Dedifferentiated amniotic fluid mesenchymal stem cell (primary cell): ENCODE measurements around the gene HHAT.

Source experiments
- DNase-seq: peaks from one replicate; pipeline ENCODE4 v3.0.0-alpha.2; 2016; ENCODE audit errors: extremely low spot score

The HHAT gene

DNA sequence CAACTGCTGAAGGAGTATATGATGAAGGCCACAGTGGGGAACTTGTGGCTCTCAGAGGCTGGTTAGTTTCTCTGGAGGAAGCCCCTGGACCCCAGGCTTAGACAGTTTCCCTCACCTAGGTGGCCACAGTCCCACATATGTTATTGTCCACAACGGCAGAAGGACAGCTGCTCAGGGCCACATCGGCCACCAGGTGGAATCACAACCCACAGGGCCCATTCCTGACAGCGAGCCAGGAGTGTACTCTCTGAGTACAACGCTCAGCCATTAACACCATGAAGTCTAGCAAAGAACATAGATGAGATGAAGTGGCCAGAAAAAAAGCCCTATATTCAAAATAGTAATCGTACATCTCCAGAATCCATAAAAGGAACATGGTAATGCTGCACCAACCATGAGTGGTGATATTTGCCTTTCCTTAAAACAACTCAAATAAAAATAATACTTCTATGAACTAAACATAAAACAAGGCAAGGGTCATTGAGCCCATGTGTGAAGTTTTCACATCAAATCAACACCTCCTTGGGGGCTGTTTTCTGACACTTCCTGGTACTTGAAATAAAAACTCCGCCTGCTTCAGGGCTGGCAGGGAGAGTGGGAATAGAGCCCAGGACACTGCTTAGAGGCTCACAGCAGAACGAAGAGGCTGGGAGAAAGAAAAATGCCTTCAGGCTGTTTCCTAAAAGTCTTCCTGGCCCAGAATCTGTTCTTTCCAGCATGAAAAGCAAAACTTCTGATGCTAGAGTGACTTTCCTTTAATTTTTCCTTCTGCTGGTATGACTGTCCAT, 383.3 kb downstream of the HHAT start:
- no peak for DNase-seq

DNA sequence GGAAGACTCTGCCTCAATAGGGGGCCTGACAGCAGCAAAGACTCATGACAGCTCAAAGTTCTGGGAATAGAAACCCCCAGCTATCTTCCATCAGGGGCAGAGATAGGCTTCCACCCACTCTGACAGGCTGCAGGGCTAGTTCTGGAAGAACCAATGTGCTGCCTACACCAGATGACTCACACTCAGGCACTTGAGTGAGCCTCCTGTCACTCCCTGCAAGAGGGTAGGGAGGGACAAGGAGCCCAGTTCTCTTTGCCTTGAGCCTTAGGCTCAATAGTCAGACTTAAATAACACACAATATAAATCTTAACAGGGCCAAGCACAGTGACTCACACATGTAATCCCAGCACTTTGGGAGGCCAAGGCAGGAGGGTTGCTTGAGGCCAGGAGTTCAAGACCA, 386.4 kb downstream of the HHAT start:
- no peak for DNase-seq

DNA sequence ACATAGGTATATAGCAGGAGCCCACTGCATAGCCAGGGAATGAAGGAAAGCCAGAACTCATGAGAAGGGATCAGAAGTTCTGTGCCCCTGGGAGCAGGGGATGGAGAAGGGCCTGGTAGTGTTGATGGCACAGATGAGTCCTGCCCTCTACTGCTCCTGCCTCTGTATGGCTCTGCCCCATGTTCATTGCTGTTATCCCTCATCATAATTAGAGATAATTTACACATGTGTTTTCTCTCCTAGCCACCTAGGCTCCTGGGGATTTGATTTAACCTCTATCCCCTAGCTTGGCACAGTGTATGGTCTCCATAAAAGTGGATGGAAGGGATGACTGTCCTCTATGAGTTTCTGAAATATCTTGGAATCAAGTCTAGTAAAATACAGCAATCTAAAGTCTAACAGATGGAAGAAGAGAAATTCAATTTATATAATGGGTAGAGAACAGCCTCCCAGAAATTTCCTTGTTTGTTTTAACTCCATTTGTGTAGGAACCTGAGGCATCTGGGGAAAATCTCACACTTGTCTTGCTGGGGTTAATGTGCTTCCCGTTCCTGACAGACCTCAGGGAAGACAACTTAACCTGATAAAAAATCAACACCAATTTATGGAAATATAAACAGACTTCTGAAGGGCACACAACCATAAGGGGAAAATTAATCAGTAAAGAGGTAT, 393.8 kb downstream of the HHAT start:
- no peak for DNase-seq

DNA sequence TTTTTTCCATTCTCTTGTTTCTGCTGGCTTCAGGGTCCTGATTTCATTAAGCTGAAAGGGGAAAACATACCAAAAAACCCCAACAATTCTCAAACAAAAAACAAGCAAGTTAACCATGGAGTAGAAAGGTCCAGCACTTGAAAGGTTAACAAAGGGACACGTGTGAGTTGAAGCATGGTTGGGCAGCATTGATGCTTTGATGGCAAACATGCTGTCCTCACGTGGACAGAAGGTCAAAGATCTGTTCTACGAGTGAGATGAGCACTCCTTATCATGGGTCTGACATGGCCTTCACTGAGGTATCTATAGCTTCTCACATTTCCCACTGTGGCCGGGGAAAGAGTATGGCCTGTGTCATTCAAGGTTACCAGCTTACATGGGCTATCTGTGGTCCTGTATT, 394.9 kb downstream of the HHAT start:
- no peak for DNase-seq

DNA sequence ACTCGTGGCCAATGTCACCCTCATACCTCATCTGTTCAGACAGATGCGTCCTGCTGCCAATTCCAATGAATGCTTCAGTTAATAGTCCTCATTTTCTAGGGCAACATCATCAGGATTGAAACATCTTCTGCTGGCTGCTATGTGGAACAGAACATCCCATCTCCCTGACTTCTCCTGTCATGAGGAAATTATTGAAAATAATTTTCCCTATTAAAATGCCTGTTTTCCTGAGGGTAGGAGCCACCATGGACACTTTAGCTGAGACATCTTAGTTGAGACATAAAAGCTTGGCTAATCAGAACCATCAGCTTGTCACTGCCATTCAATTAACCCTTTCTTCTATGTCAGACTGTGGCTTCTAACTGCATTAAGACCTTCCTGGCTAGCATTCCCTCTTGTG, 396.1 kb downstream of the HHAT start:
- DNase-seq, result no peak
